ENCODE results near the gene BMP6.

Gene BMP6

GRCh38 chr6:7721649-7722048 lies 4.2 kb upstream of the BMP6 start:
- DNase-seq: no peak

GRCh38 chr6:7723041-7723447 lies 2.9 kb upstream of the BMP6 start:
- DNase-seq: peak; percentile 62

GRCh38 chr6:7723554-7723953 lies 2.3 kb upstream of the BMP6 start:
- DNase-seq: no peak

- DNase-seq: no peak
These were observed 487 bp upstream of the BMP6 start for GRCh38 chr6:7725412-7725811.

GRCh38 chr6:7726416-7727085 lies 652 bp downstream of the BMP6 start:
- DNase-seq: no peak

GRCh38 chr6:7727086-7727945 lies 1.4 kb downstream of the BMP6 start:
- no peak for DNase-seq

- DNase-seq: no peak
These were observed 2.3 kb downstream of the BMP6 start for GRCh38 chr6:7727946-7728854.

- no peak for DNase-seq
These were observed 3.1 kb downstream of the BMP6 start for GRCh38 chr6:7728855-7729590.

- DNase-seq: no peak
These were observed 4.3 kb downstream of the BMP6 start for GRCh38 chr6:7730001-7730783.

GRCh38 chr6:7730784-7731227 lies 4.9 kb downstream of the BMP6 start:
- no peak for DNase-seq

GRCh38 chr6:7731294-7731693 lies 5.4 kb downstream of the BMP6 start:
- no peak for DNase-seq

GRCh38 chr6:7732228-7732627 lies 6.3 kb downstream of the BMP6 start:
- DNase-seq: peak; percentile 22

- DNase-seq: no peak
These were observed 8.9 kb downstream of the BMP6 start for GRCh38 chr6:7734707-7735383.

GRCh38 chr6:7737106-7737505 lies 11.2 kb downstream of the BMP6 start:
- no peak for DNase-seq

- DNase-seq: no peak
These were observed 12.0 kb downstream of the BMP6 start for GRCh38 chr6:7737867-7738266.

GRCh38 chr6:7742223-7742785 lies 16.4 kb downstream of the BMP6 start:
- no peak for DNase-seq

- no peak for DNase-seq
These were observed 20.0 kb downstream of the BMP6 start for GRCh38 chr6:7745942-7746341.

GRCh38 chr6:7747016-7747415 lies 21.1 kb downstream of the BMP6 start:
- no peak for DNase-seq

- DNase-seq: no peak
These were observed 21.5 kb downstream of the BMP6 start for GRCh38 chr6:7747433-7747832.

GRCh38 chr6:7747901-7748504 lies 22.1 kb downstream of the BMP6 start:
- DNase-seq: no peak

All from KG1 (cell line).